AG04450 (cell line): ENCODE measurements around the gene SLC7A11. TPM values are rescaled to one million over a fixed set of nuclear protein-coding genes. Genes with fewer than 3 reads are reported as not detected.

Experiments
- CTCF ChIA-PET: fragments of 300-600, 350-600 bp; formaldehyde crosslinking; extraction: SDS; loops from one replicate; lab custom pipeline; 2022; ENCODE audit warnings: antibody characterized with exemption, inconsistent platforms; lab: Charles Lee
- POLR2A ChIA-PET: fragments of 350-600 bp; formaldehyde crosslinking; extraction: SDS; loops from one replicate; lab custom pipeline; 2021; ENCODE audit warnings: antibody characterized with exemption, inconsistent platforms; lab: Yijun Ruan, JAX
- DNase-seq: peaks from one replicate; pipeline ENCODE4 v3.0.0-alpha.2; 2011; ENCODE audit warnings: low read depth, low spot score
- H3K27ac ChIP-seq: one replicate; pipeline ENCODE4 v1.5.1; 2012; ENCODE audit warnings: low read depth, low read length, control low read depth
- H3K27me3 ChIP-seq: one replicate; pipeline ENCODE4 v1.6.0; 2012; ENCODE audit warnings: low read length; ENCODE audit not compliant: control insufficient read depth, insufficient read depth
- H3K4me3 ChIP-seq: 2 replicates; pipeline ENCODE4 v1.5.1; 2011; ENCODE audit warnings: mild to moderate bottlenecking, low read depth, low read length, control low read depth
- H3K9me3 ChIP-seq: 2 replicates; pipeline ENCODE4 v1.5.1; 2012; ENCODE audit warnings: low read length; ENCODE audit not compliant: control insufficient read depth, insufficient read depth
- polyA plus RNA-seq: library from polyadenylated mRNA; depleted of rRNA; stranded (reverse); fragments of >200 nt; gene quantifications from 2 replicates; pipeline ENCODE4 v1.2.3, GENCODE V29; 2011
- TF ChIP-seq, protein P1 (sequence below): IDR thresholded peaks from 2 replicates; pipeline ENCODE4 v1.5.1; 2011; ENCODE audit warnings: low read depth, low read length, control low read depth, inconsistent platforms

Gene SLC7A11
- polyA plus RNA-seq, 1 experiment = 80.5 TPM

DNA sequence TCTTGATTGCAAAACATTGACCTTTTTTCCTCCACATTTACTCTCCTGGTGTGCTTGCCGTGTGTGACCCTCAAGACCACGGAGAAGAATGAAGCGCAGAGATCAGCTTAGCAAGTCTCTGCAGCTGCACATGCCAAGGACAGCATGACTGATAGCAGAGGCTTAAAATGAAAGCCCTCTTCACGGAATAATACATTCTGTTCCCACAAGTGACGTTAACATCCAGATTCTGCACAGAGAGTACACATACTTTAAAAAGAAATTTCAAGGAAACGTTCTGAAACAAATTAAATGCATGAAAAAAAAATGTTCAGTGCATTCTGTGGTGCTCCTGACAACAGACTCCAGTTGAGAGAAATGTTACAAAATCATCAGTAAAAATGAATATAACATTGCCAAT, 60.9 kb downstream of the SLC7A11 start:
- H3K9me3 ChIP-seq = no peaks in the 10 kb centered on the region
- TF ChIP-seq, protein P1, sequence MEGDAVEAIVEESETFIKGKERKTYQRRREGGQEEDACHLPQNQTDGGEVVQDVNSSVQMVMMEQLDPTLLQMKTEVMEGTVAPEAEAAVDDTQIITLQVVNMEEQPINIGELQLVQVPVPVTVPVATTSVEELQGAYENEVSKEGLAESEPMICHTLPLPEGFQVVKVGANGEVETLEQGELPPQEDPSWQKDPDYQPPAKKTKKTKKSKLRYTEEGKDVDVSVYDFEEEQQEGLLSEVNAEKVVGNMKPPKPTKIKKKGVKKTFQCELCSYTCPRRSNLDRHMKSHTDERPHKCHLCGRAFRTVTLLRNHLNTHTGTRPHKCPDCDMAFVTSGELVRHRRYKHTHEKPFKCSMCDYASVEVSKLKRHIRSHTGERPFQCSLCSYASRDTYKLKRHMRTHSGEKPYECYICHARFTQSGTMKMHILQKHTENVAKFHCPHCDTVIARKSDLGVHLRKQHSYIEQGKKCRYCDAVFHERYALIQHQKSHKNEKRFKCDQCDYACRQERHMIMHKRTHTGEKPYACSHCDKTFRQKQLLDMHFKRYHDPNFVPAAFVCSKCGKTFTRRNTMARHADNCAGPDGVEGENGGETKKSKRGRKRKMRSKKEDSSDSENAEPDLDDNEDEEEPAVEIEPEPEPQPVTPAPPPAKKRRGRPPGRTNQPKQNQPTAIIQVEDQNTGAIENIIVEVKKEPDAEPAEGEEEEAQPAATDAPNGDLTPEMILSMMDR = no peak
- ChIA-PET CTCF (interaction anchor here (0.7 to 4.2 kb wide), 5 partner anchors 146 to 690 kb away, joined by 3 to 19 read pairs (median 5); no protein-coding TSS in a partner anchor), POLR2A (no interaction called here)
- H3K27me3 ChIP-seq = no peaks in the 10 kb centered on the region
- DNase-seq = no peak
- H3K4me3 ChIP-seq = no peak overlapping the region
- H3K27ac ChIP-seq = no peak overlapping the region

GRCh38 chr4:138178566-138178965, 63.6 kb downstream of the SLC7A11 start:
- TF ChIP-seq, protein P1 = no peak
- Histone ChIP-seq H3K4me3 (no peak overlapping the region), H3K9me3 (no peaks in the 10 kb centered on the region), H3K27ac (no peak overlapping the region), H3K27me3 (no peaks in the 10 kb centered on the region)
- ChIA-PET CTCF (interaction anchor here (0.9 kb wide), 1 partner anchor 64 kb away, joined by 3 read pairs; no protein-coding TSS in a partner anchor), POLR2A (no interaction called here)
- DNase-seq = no peak

GRCh38 chr4:138177278-138177968, 64.7 kb downstream of the SLC7A11 start:
- Histone ChIP-seq H3K27me3 (no peaks in the 10 kb centered on the region), H3K9me3 (no peaks in the 10 kb centered on the region), H3K4me3 (no peak overlapping the region), H3K27ac (no peak overlapping the region)
- TF ChIP-seq, protein P1 = no peak
- POLR2A ChIA-PET = no interaction called here
- no peak for DNase-seq
- CTCF ChIA-PET = interaction anchor here (1.5 to 4.3 kb wide), 2 partner anchors 141 to 1053 kb away, joined by 4 to 31 read pairs; no protein-coding TSS in a partner anchor

DNA sequence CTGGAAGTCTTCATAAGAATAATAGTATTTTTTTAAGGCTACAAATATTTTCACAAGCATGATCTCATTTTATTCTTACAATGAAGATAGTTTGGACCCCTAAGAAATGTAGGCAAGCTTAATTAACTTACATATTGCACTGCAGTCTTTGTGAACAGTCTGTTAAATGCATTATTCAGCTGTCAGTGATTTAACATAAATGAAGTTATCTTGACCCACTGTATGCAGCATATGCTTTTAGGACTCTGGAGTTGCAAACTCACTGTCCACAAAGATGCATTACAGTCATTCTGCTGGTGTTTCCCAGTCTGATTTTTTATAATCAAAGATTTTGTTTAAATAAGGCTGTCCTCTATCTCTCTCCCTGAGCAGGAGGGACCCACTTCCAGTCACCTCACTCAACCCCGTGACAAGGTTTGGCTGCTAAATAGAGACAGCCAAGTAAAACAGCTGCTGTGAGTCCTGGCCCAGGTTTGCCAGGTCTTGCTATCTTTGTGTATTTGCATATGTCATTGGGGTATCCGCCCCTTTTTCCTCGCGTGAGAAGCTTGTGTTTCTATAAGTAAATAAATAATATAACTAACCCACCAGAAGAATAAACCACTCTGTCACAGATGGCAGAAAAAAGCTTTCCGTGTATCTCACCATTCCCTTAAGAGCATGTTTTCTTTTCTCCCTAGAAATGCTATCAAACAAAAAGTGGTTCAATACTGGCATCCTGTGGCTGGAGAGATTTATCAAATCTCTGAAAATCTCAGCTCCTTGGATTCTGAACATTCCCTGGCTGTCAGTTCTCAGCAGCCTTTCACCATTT, 67.0 kb downstream of the SLC7A11 start:
- TF ChIP-seq, protein P1 = 0 out of 2 replicates have a peak, but pooled peaks have one; percentile 7
- POLR2A ChIA-PET = no interaction called here
- Histone ChIP-seq H3K9me3 (no peaks in the 10 kb centered on the region), H3K27me3 (no peaks in the 10 kb centered on the region), H3K4me3 (no peak overlapping the region), H3K27ac (no peak overlapping the region)
- CTCF ChIA-PET = interaction anchor here (0.6 to 4.3 kb wide), 12 partner anchors 10 to 1045 kb away, joined by 3 to 31 read pairs (median 4); no protein-coding TSS in a partner anchor
- DNase-seq = peak; percentile 24
